H1 (cell line): ENCODE measurements around the gene CORO6. TPM values are rescaled to one million over a fixed set of nuclear protein-coding genes. Genes with fewer than 3 reads are reported as not detected.

Source experiments
- CTCF ChIA-PET: fragments of 300-600 bp; sonication (Branson Sonifier 250); formaldehyde crosslinking; loops from one replicate; lab custom pipeline; 2021; ENCODE audit not compliant: partially characterized antibody; lab: Charles Lee
- POLR2A ChIA-PET: fragments of 300-600 bp; sonication (Branson Sonifier 250); formaldehyde crosslinking; loops from one replicate; lab custom pipeline; 2021; ENCODE audit warnings: inconsistent platforms; ENCODE audit not compliant: partially characterized antibody; lab: Charles Lee
- DNase-seq, 2 experiments: peaks; one replicate each; pipeline versions ENCODE4 v3.0.0 to v3.0.0-alpha.2; 2010 to 2022; ENCODE audit warnings: low spot score in 2 of 2, low read depth in 1 of 2, mixed read lengths in 1 of 2
- FAIRE-seq: peaks from 2 replicates; lab custom pipeline; 2011; peaks lifted over from hg19 to GRCh38; lab: Jason Lieb, UNC
- H2AFZ ChIP-seq: 2 replicates; pipeline ENCODE4 v1.8.1; 2012; ENCODE audit warnings: low read length, inconsistent platforms
- H2AK5ac ChIP-seq: 2 replicates; pipeline ENCODE4 v1.6.1; 2013; ENCODE audit warnings: low read depth, low read length
- H2BK120ac ChIP-seq: replicated peaks from 2 replicates; pipeline ENCODE3; 2013; ENCODE audit warnings: low read depth, low read length, inconsistent platforms
- H2BK12ac ChIP-seq: 2 replicates; pipeline ENCODE4 v1.6.1; 2013; ENCODE audit warnings: low read depth, low read length
- H2BK15ac ChIP-seq: 2 replicates; pipeline ENCODE4 v1.6.1; 2013; ENCODE audit warnings: low read length
- H2BK20ac ChIP-seq: 2 replicates; pipeline ENCODE4 v1.6.1; 2013; ENCODE audit warnings: low read length
- H2BK5ac ChIP-seq: 2 replicates; pipeline ENCODE4 v1.6.1; 2013; ENCODE audit warnings: low read depth, low read length
- H3K14ac ChIP-seq: 2 replicates; pipeline ENCODE4 v1.6.1; 2013; ENCODE audit warnings: inconsistent platforms; ENCODE audit not compliant: insufficient read length
- H3K18ac ChIP-seq: 2 replicates; pipeline ENCODE4 v1.6.1; 2013; ENCODE audit warnings: low read length; ENCODE audit errors: extremely low read depth
- H3K23ac ChIP-seq: 2 replicates; pipeline ENCODE4 v1.6.1; 2013; ENCODE audit warnings: inconsistent platforms; ENCODE audit not compliant: insufficient read length
- H3K23me2 ChIP-seq: 2 replicates; pipeline ENCODE4 v1.6.1; 2013; ENCODE audit warnings: low read depth, low read length
- H3K27ac ChIP-seq: 2 replicates; pipeline ENCODE4 v1.6.1; 2011; ENCODE audit warnings: low read depth, low read length, inconsistent platforms
- H3K27me3 ChIP-seq, 4 experiments: replicated peaks in 1 of 4; 1 replicate in 1 of 4; 2 replicates in 3 of 4; pipeline versions ENCODE4 v1.6.1 to v1.8.1; 2011 to 2013; ENCODE audit warnings: low read length in 3 of 4, mild to moderate bottlenecking in 3 of 4, inconsistent platforms in 2 of 4, mixed read lengths in 2 of 4, moderate library complexity in 1 of 4; ENCODE audit not compliant: control insufficient read depth in 3 of 4, insufficient read depth in 3 of 4; ENCODE audit errors: extremely low read depth in 1 of 4
- H3K36me3 ChIP-seq, 4 experiments: 2 replicates each; pipeline versions ENCODE4 v1.6.1 to v1.8.1; 2011 to 2013; ENCODE audit warnings: mild to moderate bottlenecking in 4 of 4, low read length in 3 of 4, moderate library complexity in 2 of 4, control low read depth in 1 of 4, inconsistent platforms in 1 of 4; ENCODE audit not compliant: insufficient read depth in 4 of 4, control insufficient read depth in 2 of 4
- H3K4ac ChIP-seq: replicated peaks from 2 replicates; pipeline ENCODE3; 2013; ENCODE audit warnings: low read length, low read depth, mixed read lengths, inconsistent platforms; ENCODE audit not compliant: insufficient read length
- H3K4me1 ChIP-seq, 4 experiments: replicated peaks in 1 of 4; 1 replicate in 1 of 4; 2 replicates in 3 of 4; pipeline versions ENCODE4 v1.6.1 to v1.8.1; 2011 to 2013; ENCODE audit warnings: low read length in 3 of 4, inconsistent platforms in 2 of 4, mixed read lengths in 1 of 4; ENCODE audit not compliant: insufficient read depth in 4 of 4, control insufficient read depth in 3 of 4
- H3K4me2 ChIP-seq, 2 experiments: 2 replicates each; pipeline versions ENCODE4 v1.6.1 to v1.8.1; 2011 to 2013; ENCODE audit warnings: low read depth in 2 of 2, low read length in 2 of 2, control low read depth in 1 of 2, inconsistent platforms in 1 of 2, mild to moderate bottlenecking in 1 of 2; ENCODE audit not compliant: insufficient read depth in 1 of 2
- H3K4me3 ChIP-seq, 4 experiments: fragments of 200-600, 300-600 bp in 1 of 4; sonication (generic), shearing (Covaris generic), sonication (Bioruptor Twin) in 1 of 4; 2 replicates each; pipeline versions ENCODE4 v1.5.1 to v1.8.1; 2011 to 2016; ENCODE audit warnings: low read length in 4 of 4, low read depth in 3 of 4, control low read depth in 2 of 4, inconsistent platforms in 2 of 4, mild to moderate bottlenecking in 2 of 4, mixed read lengths in 1 of 4, moderate library complexity in 1 of 4; ENCODE audit not compliant: insufficient read depth in 2 of 4; ENCODE audit errors: extremely low read depth in 1 of 4
- H3K56ac ChIP-seq: replicated peaks from 2 replicates; pipeline ENCODE3; 2013; ENCODE audit warnings: low read depth, mild to moderate bottlenecking, mixed read lengths, low read length, inconsistent platforms; ENCODE audit not compliant: insufficient read length
- H3K79me1 ChIP-seq: 2 replicates; pipeline ENCODE4 v1.6.1; 2013; ENCODE audit warnings: low read depth, low read length, control low read depth
- H3K79me2 ChIP-seq, 2 experiments: 2 replicates each; pipeline versions ENCODE4 v1.6.1 to v1.8.1; 2012 to 2013; ENCODE audit warnings: low read length in 2 of 2, mild to moderate bottlenecking in 2 of 2, inconsistent platforms in 1 of 2; ENCODE audit not compliant: insufficient read depth in 2 of 2, control insufficient read depth in 1 of 2
- H3K9ac ChIP-seq, 4 experiments: replicated peaks in 1 of 4; 1 replicate in 1 of 4; 2 replicates in 3 of 4; pipeline versions ENCODE4 v1.6.1 to v1.8.1; 2011 to 2013; ENCODE audit warnings: low read depth in 3 of 4, low read length in 3 of 4, control low read depth in 2 of 4, mild to moderate bottlenecking in 2 of 4, moderate library complexity in 2 of 4, inconsistent platforms in 1 of 4; ENCODE audit errors: extremely low read depth in 1 of 4
- H3K9me3 ChIP-seq, 2 experiments: 2 replicates each; pipeline versions ENCODE4 v1.6.1 to v1.8.1; 2012 to 2013; ENCODE audit warnings: mild to moderate bottlenecking in 2 of 2, moderate library complexity in 2 of 2, control low read depth in 1 of 2, inconsistent platforms in 1 of 2, low read depth in 1 of 2, low read length in 1 of 2, mixed read lengths in 1 of 2; ENCODE audit not compliant: insufficient read depth in 2 of 2
- H4K20me1 ChIP-seq, 2 experiments: replicated peaks in 1 of 2; 2 replicates each; pipeline versions ENCODE3 to v1.8.1; 2011 to 2013; ENCODE audit warnings: inconsistent platforms in 2 of 2, low read length in 2 of 2, mild to moderate bottlenecking in 1 of 2; ENCODE audit not compliant: insufficient read depth in 2 of 2, control insufficient read depth in 1 of 2
- H4K5ac ChIP-seq: 2 replicates; pipeline ENCODE4 v1.6.1; 2013; ENCODE audit warnings: low read length, low read depth, mixed read lengths, inconsistent platforms; ENCODE audit not compliant: insufficient read length
- H4K8ac ChIP-seq: 2 replicates; pipeline ENCODE4 v1.8.0; 2013; ENCODE audit warnings: mild to moderate bottlenecking, moderate library complexity, low read length, inconsistent platforms; ENCODE audit not compliant: insufficient read depth; ENCODE audit errors: extremely low read depth
- H4K91ac ChIP-seq: replicated peaks from 2 replicates; pipeline ENCODE3; 2013; ENCODE audit warnings: low read length, mixed read lengths, inconsistent platforms; ENCODE audit not compliant: insufficient read length
- CHD1 ChIP-seq: IDR thresholded peaks from 2 replicates; pipeline ENCODE4 v1.6.1; 2012; ENCODE audit warnings: low read depth, low read length, improper control_type of control experiment
- CTBP2 ChIP-seq: IDR thresholded peaks from 2 replicates; pipeline ENCODE4 v1.7.0; 2011; ENCODE audit warnings: borderline replicate concordance, mild to moderate bottlenecking, moderate library complexity, mixed read lengths, low read length; ENCODE audit not compliant: insufficient read depth, insufficient read length
- HDAC6 ChIP-seq: IDR thresholded peaks from one replicate; pipeline ENCODE4 v1.7.1; 2012; ENCODE audit warnings: low read depth, mild to moderate bottlenecking, inconsistent platforms, low read length, moderate library complexity
- JUN ChIP-seq: IDR thresholded peaks from 2 replicates; pipeline ENCODE4 v1.6.1; 2011; ENCODE audit warnings: low read depth, mild to moderate bottlenecking, improper control_type of control experiment, low read length
- NRF1 ChIP-seq: IDR thresholded peaks from 2 replicates; pipeline ENCODE4 v1.6.1; 2011; ENCODE audit warnings: mild to moderate bottlenecking, low read depth, low read length, improper control_type of control experiment
- RAD21 ChIP-seq, 2 experiments: IDR thresholded peaks in 1 of 2; conservative IDR thresholded peaks in 1 of 2; 2 replicates each; pipeline ENCODE4 v1.6.1; 2011; ENCODE audit warnings: low read depth in 2 of 2, low read length in 2 of 2, improper control_type of control experiment in 1 of 2, inconsistent platforms in 1 of 2, mild to moderate bottlenecking in 1 of 2, moderate library complexity in 1 of 2
- SP4 ChIP-seq: IDR thresholded peaks from 2 replicates; pipeline ENCODE4 v1.6.1; 2012; ENCODE audit warnings: low read length, inconsistent platforms
- TAF1 ChIP-seq: IDR thresholded peaks from 2 replicates; pipeline ENCODE4 v1.6.1; 2011; ENCODE audit warnings: mild to moderate bottlenecking, low read depth, low read length
- WGBS, 2 experiments: shearing (Covaris generic) in 1 of 2; methylation state at CpG; one replicate each; pipeline versions ENCODE4 v1.1.6 to v1.1.7; 2013 to 2015; ENCODE audit warnings: low lambda C conversion rate in 2 of 2, mixed read lengths in 2 of 2, inconsistent platforms in 1 of 2, low coverage in 1 of 2, missing lambda C conversion rate in 1 of 2; ENCODE audit not compliant: insufficient replicate concordance in 2 of 2, insufficient coverage in 1 of 2, insufficient read length in 1 of 2; ENCODE audit errors: extremely low coverage in 1 of 2, missing lambda C conversion rate in 1 of 2; 5-methylcytosine and 5-hydroxymethylcytosine counted together
- polyA plus RNA-seq, 7 experiments: library from polyadenylated mRNA; depleted of rRNA in 3 of 7; stranded (reverse) in 5 of 7; unstranded in 2 of 7; fragments of >200 nt in 5 of 7; fragments of 200-250 nt in 2 of 7; gene quantifications; 1 replicate in 5 of 7; 2 replicates in 1 of 7; 4 replicates in 1 of 7; pipeline versions ENCODE4 v1.2.1 to v1.2.3, GENCODE V29; 2011 to 2013; ENCODE audit warnings: missing spikeins in 2 of 7, mixed read lengths in 2 of 7
- total RNA-seq: library from RNA; stranded (reverse); fragmentation: NEBNext Ultra II Directional; extraction: Animal tissue kit (Norgen Biotek cat#: 25700); gene quantifications from 2 replicates; pipeline ENCODE4 v1.2.1, GENCODE V29; 2021
- TF ChIP-seq, protein P1 (sequence below): IDR thresholded peaks from 2 replicates; pipeline ENCODE4 v1.6.1; 2011; ENCODE audit warnings: low read depth, mild to moderate bottlenecking, low read length; ENCODE audit not compliant: insufficient read depth
- TF ChIP-seq, protein P2 (sequence below): IDR thresholded peaks from 2 replicates; pipeline ENCODE4 v1.6.1; 2012; ENCODE audit warnings: inconsistent platforms
- TF ChIP-seq, protein P3 (sequence below), 3 experiments: IDR thresholded peaks; 1 replicate in 2 of 3; 2 replicates in 1 of 3; pipeline versions ENCODE4 v1.5.1 to v1.6.1; 2011; ENCODE audit warnings: low read length in 3 of 3, mild to moderate bottlenecking in 3 of 3, inconsistent platforms in 2 of 3, low read depth in 1 of 3, moderate library complexity in 1 of 3; ENCODE audit not compliant: insufficient read depth in 1 of 3; ENCODE audit errors: control extremely low read depth in 1 of 3

CORO6 gene
- total and polyA plus RNA-seq, 2 of the 8 experiments (the other 6 are each of a cell fraction or from before 2014, with no cell fraction given): 2.5 to 8.6 TPM

DNA sequence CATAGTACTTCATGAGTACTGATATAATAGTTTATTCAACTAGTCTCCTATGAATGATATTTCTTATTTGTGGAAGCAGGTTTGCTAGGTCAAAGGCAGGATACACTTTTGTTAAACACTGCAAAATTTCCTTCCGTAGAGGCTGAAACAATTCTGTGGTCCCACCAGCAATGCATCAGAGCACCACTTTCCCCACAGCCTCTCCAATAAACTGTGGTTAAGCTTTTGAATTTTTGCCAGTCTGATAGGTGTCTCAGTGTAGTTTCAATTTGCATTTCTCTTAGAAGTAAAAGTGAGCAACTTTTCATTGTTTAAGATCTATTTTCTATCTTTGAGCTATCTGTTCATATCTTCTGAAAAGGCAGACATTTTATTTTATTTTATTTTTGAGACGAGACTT, 36.4 kb upstream of the CORO6 start:
- no peak overlapping the region for H2BK12ac ChIP-seq
- no peak for TF ChIP-seq RAD21 (IDR thresholded peaks at IDR 0.05 in 1 of 2, conservative IDR thresholded peaks at IDR 0.05 in 1 of 2; ENCODE audit: low read depth in 2 of 2, low read length in 2 of 2)
- no peak for TF ChIP-seq NRF1
- TF ChIP-seq, protein P1, sequence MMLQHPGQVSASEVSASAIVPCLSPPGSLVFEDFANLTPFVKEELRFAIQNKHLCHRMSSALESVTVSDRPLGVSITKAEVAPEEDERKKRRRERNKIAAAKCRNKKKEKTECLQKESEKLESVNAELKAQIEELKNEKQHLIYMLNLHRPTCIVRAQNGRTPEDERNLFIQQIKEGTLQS: no peak
- no peak for TF ChIP-seq HDAC6
- no peak for TF ChIP-seq CHD1
- no peak for TF ChIP-seq SP4
- TF ChIP-seq TAF1: no peak
- TF ChIP-seq, protein P2, sequence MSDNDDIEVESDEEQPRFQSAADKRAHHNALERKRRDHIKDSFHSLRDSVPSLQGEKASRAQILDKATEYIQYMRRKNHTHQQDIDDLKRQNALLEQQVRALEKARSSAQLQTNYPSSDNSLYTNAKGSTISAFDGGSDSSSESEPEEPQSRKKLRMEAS: no peak
- no peak for TF ChIP-seq JUN
- TF ChIP-seq, protein P3, sequence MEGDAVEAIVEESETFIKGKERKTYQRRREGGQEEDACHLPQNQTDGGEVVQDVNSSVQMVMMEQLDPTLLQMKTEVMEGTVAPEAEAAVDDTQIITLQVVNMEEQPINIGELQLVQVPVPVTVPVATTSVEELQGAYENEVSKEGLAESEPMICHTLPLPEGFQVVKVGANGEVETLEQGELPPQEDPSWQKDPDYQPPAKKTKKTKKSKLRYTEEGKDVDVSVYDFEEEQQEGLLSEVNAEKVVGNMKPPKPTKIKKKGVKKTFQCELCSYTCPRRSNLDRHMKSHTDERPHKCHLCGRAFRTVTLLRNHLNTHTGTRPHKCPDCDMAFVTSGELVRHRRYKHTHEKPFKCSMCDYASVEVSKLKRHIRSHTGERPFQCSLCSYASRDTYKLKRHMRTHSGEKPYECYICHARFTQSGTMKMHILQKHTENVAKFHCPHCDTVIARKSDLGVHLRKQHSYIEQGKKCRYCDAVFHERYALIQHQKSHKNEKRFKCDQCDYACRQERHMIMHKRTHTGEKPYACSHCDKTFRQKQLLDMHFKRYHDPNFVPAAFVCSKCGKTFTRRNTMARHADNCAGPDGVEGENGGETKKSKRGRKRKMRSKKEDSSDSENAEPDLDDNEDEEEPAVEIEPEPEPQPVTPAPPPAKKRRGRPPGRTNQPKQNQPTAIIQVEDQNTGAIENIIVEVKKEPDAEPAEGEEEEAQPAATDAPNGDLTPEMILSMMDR (IDR thresholded peaks at IDR 0.05; ENCODE audit: control extremely low read depth in 1 of 3, insufficient read depth in 1 of 3, low read depth in 1 of 3, low read length in 3 of 3): no peak
- no peak for TF ChIP-seq CTBP2

More for the DNA sequence above, 36.4 kb upstream of the CORO6 start:
- no peak overlapping the region for H4K91ac ChIP-seq
- H3K4me3 ChIP-seq: no peak overlapping the region
- H3K56ac ChIP-seq: no peak overlapping the region
- CTCF ChIA-PET: interaction anchor here (1.0 kb wide), 1 partner anchor 121 kb away, joined by 3 read pairs; no protein-coding TSS in a partner anchor
- no peaks in the 10 kb centered on the region for H3K23me2 ChIP-seq
- H4K5ac ChIP-seq: no peak overlapping the region
- WGBS, 2 experiments: 91% methylated on average over 2 of the region's 2 CpGs; no CpG with 5 or more reads in 1 of the 2 experiments
- H3K9ac ChIP-seq: no peak overlapping the region
- H3K9me3 ChIP-seq: no peaks in the 10 kb centered on the region
- no peak overlapping the region for H2BK15ac ChIP-seq
- H3K27ac ChIP-seq: no peak overlapping the region
- no peaks in the 10 kb centered on the region for H4K20me1 ChIP-seq
- FAIRE-seq (no peak), DNase-seq (no peak)
- no peak overlapping the region for H2BK20ac ChIP-seq
- no peak overlapping the region for H3K14ac ChIP-seq
- H3K18ac ChIP-seq: no peak overlapping the region
- POLR2A ChIA-PET: no interaction called here
- H3K36me3 ChIP-seq: no peaks in the 10 kb centered on the region
- H3K4me2 ChIP-seq: no peak overlapping the region
- H3K23ac ChIP-seq: no peak overlapping the region
- no peak overlapping the region for H2BK120ac ChIP-seq
- no peaks in the 10 kb centered on the region for H3K79me2 ChIP-seq
- H2AK5ac ChIP-seq: no peak overlapping the region
- no peak overlapping the region for H3K4ac ChIP-seq
- no peak overlapping the region for H4K8ac ChIP-seq
- no peaks in the 10 kb centered on the region for H3K27me3 ChIP-seq
- H3K79me1 ChIP-seq: no peaks in the 10 kb centered on the region
- no peak overlapping the region for H2AFZ ChIP-seq
- peaks cover 0 to 3% (median 0%) of the 10 kb centered on the region in 4 experiments; a peak in 1 of 7 replicates for H3K4me1 ChIP-seq
- H2BK5ac ChIP-seq: no peak overlapping the region
